ENCODE measurements around the gene FIG4.
A peak's percentile ranks its signal among the peaks of the same experiment; 100 is the strongest.
"Not testable (repeated sequence)": the region's sequence is repeated elsewhere in the genome, so short reads cannot be mapped to it uniquely, and the experiment has no call there.

The FIG4 gene

DNA sequence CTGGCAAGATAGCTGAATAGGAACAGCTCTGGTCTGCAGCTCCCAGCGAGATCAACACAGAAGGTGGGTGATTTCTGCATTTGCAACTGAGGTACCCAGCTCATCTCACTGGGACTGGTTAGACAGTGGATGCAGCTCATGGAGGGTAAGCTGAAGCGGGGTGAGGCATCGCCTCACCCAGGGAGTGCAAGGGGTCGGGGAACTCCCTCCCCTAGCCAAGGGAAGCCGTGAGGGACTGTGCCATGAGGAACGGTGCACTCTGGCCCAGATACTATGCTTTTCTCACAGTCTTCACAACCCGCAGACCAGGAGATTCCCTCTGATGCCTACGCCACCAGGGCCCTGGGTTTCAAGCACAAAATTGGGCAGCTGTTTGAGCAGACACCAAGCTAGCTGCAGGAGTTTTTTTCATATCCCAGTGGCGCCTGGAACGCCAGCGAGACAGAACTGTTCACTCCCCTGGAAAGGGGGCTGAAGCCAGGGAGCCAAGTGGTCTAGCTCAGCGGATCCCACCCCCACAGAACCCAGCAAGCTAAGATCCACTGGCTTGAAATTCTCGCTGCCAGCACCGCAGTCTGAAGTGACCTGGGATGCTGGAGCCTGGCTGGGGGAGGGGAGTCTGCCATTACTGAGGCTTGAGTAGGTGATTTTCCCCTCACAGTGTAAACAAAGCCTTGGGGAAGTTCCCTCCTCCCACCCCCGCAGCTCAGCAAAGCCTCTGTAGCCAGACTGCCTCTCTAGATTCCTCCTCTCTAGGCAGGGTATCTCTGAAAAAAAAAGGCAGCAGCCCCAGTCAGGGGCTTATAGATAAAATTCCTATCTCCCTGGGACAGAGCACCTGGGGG is 12.2 kb upstream of the FIG4 start:
- not testable (repeated sequence) for H3K4me3 ChIP-seq (ENCODE audit: low read depth, low read length); H3K4me1 ChIP-seq (ENCODE audit: control insufficient read depth in 1 of 2, insufficient read depth in 2 of 2, low read length in 2 of 2); H3K23ac ChIP-seq (ENCODE audit: low read length); H2AK5ac ChIP-seq (ENCODE audit: low read length); H3K4ac ChIP-seq (ENCODE audit: low read depth, low read length); DNase-seq; H3K18ac ChIP-seq (ENCODE audit: low read length); H3K36me3 ChIP-seq (ENCODE audit: control insufficient read depth in 1 of 2, insufficient read depth in 2 of 2, low read length in 2 of 2); H2BK12ac ChIP-seq (ENCODE audit: low read length); H4K12ac ChIP-seq (ENCODE audit: low read depth, low read length); H3K27me3 ChIP-seq (ENCODE audit: insufficient read depth, low read length); H4K8ac ChIP-seq (ENCODE audit: low read depth, low read length); H3K27ac ChIP-seq (ENCODE audit: low read depth, low read length); H3K9ac ChIP-seq (ENCODE audit: low read length); H3K79me1 ChIP-seq (ENCODE audit: low read length); H3K14ac ChIP-seq (ENCODE audit: low read length); H4K91ac ChIP-seq (ENCODE audit: low read depth, low read length); H2BK120ac ChIP-seq (ENCODE audit: insufficient read depth, low read length, poor library complexity); H3K9me3 ChIP-seq (ENCODE audit: insufficient read depth, low read depth, low read length); H3K79me2 ChIP-seq (ENCODE audit: control insufficient read depth, insufficient read depth, low read length, poor library complexity); H2BK5ac ChIP-seq (ENCODE audit: low read depth, low read length, poor library complexity)
- no CpG with 5 or more reads among the region's 15 CpGs for WGBS (ENCODE audit: extremely low coverage, insufficient coverage, insufficient read length)
- Histone ChIP-seq H3K4me2 (ENCODE audit: low read length) (peak overlapping the region; percentile 16), H2AFZ (ENCODE audit: insufficient read depth, low read length, poor library complexity) (peak overlapping the region; percentile 28)

DNA sequence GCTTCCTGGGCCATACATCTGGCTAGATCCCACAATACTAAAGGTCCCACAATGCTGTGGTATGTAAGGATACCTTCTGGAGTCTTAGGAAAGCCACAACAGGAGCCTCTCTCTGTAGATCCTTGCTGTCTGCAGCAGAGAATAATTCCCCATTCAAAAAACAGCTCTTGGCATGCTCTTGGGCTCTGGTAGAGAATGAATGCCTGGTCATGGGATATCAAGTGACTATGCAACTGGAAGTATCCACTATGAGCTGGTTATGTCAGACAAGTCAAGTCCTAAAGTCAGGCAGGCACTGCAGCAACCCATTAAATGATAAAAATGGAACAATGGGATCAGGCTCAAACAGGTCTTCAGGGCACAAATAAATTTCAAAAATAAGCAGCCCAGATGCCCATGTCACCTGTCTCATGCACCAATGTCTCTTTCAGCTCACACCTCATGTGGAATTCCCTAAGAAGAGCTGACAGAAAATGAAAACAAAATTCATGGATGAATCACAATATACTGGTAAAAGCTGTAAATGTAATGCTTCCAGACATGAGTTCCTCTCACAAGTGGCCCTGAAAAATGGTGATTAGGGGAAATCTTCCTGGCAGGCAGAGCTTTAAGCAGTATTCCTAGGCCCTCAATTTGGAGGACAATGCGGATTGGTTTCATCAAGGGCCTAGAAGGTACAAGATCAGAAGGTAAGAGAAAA is 4.4 kb upstream of the FIG4 start:
- Histone ChIP-seq H2BK12ac (ENCODE audit: low read length) (no peak overlapping the region), H3K9me3 (ENCODE audit: insufficient read depth, low read depth, low read length) (no peaks in the 10 kb centered on the region)

GRCh38 chr6:109687271-109687761 is 3.8 kb upstream of the FIG4 start:
- H2BK12ac ChIP-seq (ENCODE audit: low read length) = no peak overlapping the region
- no peak overlapping the region for H2AK5ac ChIP-seq (ENCODE audit: low read length)
- H3K23ac ChIP-seq (ENCODE audit: low read length) = no peak overlapping the region
- no peaks in the 10 kb centered on the region for H3K9me3 ChIP-seq (ENCODE audit: insufficient read depth, low read depth, low read length)
- no peak overlapping the region for H4K12ac ChIP-seq (ENCODE audit: low read depth, low read length)
- no peak overlapping the region for H2BK5ac ChIP-seq (ENCODE audit: low read depth, low read length, poor library complexity)
- no peak overlapping the region for H2BK120ac ChIP-seq (ENCODE audit: insufficient read depth, low read length, poor library complexity)
- no peak overlapping the region for H3K18ac ChIP-seq (ENCODE audit: low read length)
- H4K91ac ChIP-seq (ENCODE audit: low read depth, low read length) = no peak overlapping the region
- WGBS (ENCODE audit: extremely low coverage, insufficient coverage, insufficient read length) = no CpG with 5 or more reads among the region's 2 CpGs
- H3K4ac ChIP-seq (ENCODE audit: low read depth, low read length) = no peak overlapping the region
- peaks cover 6% of the 10 kb centered on the region for H3K79me1 ChIP-seq (ENCODE audit: low read length)
- H3K27me3 ChIP-seq (ENCODE audit: insufficient read depth, low read length) = no peaks in the 10 kb centered on the region
- no peak overlapping the region for H3K9ac ChIP-seq (ENCODE audit: low read length)
- H4K8ac ChIP-seq (ENCODE audit: low read depth, low read length) = no peak overlapping the region
- H3K79me2 ChIP-seq (ENCODE audit: control insufficient read depth, insufficient read depth, low read length, poor library complexity) = peaks cover 4% of the 10 kb centered on the region
- no peak overlapping the region for H3K14ac ChIP-seq (ENCODE audit: low read length)
- peaks cover 0 to 3% of the 10 kb centered on the region in 2 experiments for H3K4me1 ChIP-seq (ENCODE audit: control insufficient read depth in 1 of 2, insufficient read depth in 2 of 2, low read length in 2 of 2)
- no peak overlapping the region for H3K27ac ChIP-seq (ENCODE audit: low read depth, low read length)
- no peak overlapping the region for H2AFZ ChIP-seq (ENCODE audit: insufficient read depth, low read length, poor library complexity)
- H3K36me3 ChIP-seq (ENCODE audit: control insufficient read depth in 1 of 2, insufficient read depth in 2 of 2, low read length in 2 of 2) = no peaks in the 10 kb centered on the region
- H3K4me2 ChIP-seq (ENCODE audit: low read length) = no peak overlapping the region
- DNase-seq = no peak
- H3K4me3 ChIP-seq (ENCODE audit: low read depth, low read length) = no peak overlapping the region

More for the DNA sequence above, 4.4 kb upstream of the FIG4 start:
- no peak overlapping the region for H2AK5ac ChIP-seq (ENCODE audit: low read length)
- H4K91ac ChIP-seq (ENCODE audit: low read depth, low read length) = no peak overlapping the region
- no peak overlapping the region for H4K12ac ChIP-seq (ENCODE audit: low read depth, low read length)
- no peak overlapping the region for H4K8ac ChIP-seq (ENCODE audit: low read depth, low read length)
- H3K14ac ChIP-seq (ENCODE audit: low read length) = no peak overlapping the region
- H3K23ac ChIP-seq (ENCODE audit: low read length) = no peak overlapping the region
- no peak overlapping the region for H3K18ac ChIP-seq (ENCODE audit: low read length)
- H3K36me3 ChIP-seq (ENCODE audit: control insufficient read depth in 1 of 2, insufficient read depth in 2 of 2, low read length in 2 of 2) = no peaks in the 10 kb centered on the region
- peaks cover 0 to 3% of the 10 kb centered on the region in 2 experiments for H3K4me1 ChIP-seq (ENCODE audit: control insufficient read depth in 1 of 2, insufficient read depth in 2 of 2, low read length in 2 of 2)
- H3K9ac ChIP-seq (ENCODE audit: low read length) = no peak overlapping the region
- H3K27ac ChIP-seq (ENCODE audit: low read depth, low read length) = no peak overlapping the region
- no peak overlapping the region for H3K4me2 ChIP-seq (ENCODE audit: low read length)
- H3K79me1 ChIP-seq (ENCODE audit: low read length) = peaks cover 6% of the 10 kb centered on the region
- H3K4ac ChIP-seq (ENCODE audit: low read depth, low read length) = no peak overlapping the region
- DNase-seq = no peak
- H2BK5ac ChIP-seq (ENCODE audit: low read depth, low read length, poor library complexity) = no peak overlapping the region
- no peaks in the 10 kb centered on the region for H3K27me3 ChIP-seq (ENCODE audit: insufficient read depth, low read length)
- no peak overlapping the region for H3K4me3 ChIP-seq (ENCODE audit: low read depth, low read length)
- H2BK120ac ChIP-seq (ENCODE audit: insufficient read depth, low read length, poor library complexity) = no peak overlapping the region
- no peak overlapping the region for H2AFZ ChIP-seq (ENCODE audit: insufficient read depth, low read length, poor library complexity)
- WGBS (ENCODE audit: extremely low coverage, insufficient coverage, insufficient read length) = no CpG with 5 or more reads among the region's 1 CpG
- H3K79me2 ChIP-seq (ENCODE audit: control insufficient read depth, insufficient read depth, low read length, poor library complexity) = peaks cover 4% of the 10 kb centered on the region

DNA sequence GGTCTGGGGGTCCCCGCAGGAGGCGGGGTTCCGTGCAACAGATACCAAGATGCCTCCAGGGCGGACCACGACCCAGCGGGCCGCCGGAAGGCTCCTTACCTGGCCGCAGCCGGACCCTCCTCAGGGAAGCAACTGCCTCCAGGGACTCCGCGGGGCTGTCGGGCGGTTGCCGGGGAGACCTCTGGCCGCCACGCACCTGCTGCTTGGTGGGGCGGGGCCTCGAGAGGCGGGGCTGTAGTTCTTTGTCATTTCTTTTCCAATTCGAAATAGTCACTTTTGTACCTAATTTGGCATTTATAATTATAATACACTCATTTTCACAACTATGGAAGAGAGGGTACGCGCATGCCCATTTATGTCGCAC is 741 bp upstream of the FIG4 start:
- Histone ChIP-seq H4K12ac (ENCODE audit: low read depth, low read length) (peak overlapping the region; percentile 80), H3K4ac (ENCODE audit: low read depth, low read length) (no peak overlapping the region), H4K91ac (ENCODE audit: low read depth, low read length) (no peak overlapping the region), H4K8ac (ENCODE audit: low read depth, low read length) (peak overlapping the region; percentile 92), H3K4me1 (ENCODE audit: control insufficient read depth in 1 of 2, insufficient read depth in 2 of 2, low read length in 2 of 2) (peaks cover 0 to 3% of the 10 kb centered on the region in 2 experiments), H2BK5ac (ENCODE audit: low read depth, low read length, poor library complexity) (peak overlapping the region; percentile 4), H3K27ac (ENCODE audit: low read depth, low read length) (no peak overlapping the region), H3K9ac (ENCODE audit: low read length) (no peak overlapping the region), H3K14ac (ENCODE audit: low read length) (peak overlapping the region; percentile 60), H3K23ac (ENCODE audit: low read length) (no peak overlapping the region), H3K27me3 (ENCODE audit: insufficient read depth, low read length) (no peaks in the 10 kb centered on the region), H3K9me3 (ENCODE audit: insufficient read depth, low read depth, low read length) (no peaks in the 10 kb centered on the region), H3K79me2 (ENCODE audit: control insufficient read depth, insufficient read depth, low read length, poor library complexity) (peaks cover 4% of the 10 kb centered on the region), H3K4me3 (ENCODE audit: low read depth, low read length) (peak overlapping the region; percentile 78), H3K36me3 (ENCODE audit: control insufficient read depth in 1 of 2, insufficient read depth in 2 of 2, low read length in 2 of 2) (no peaks in the 10 kb centered on the region), H2BK12ac (ENCODE audit: low read length) (no peak overlapping the region), H2AFZ (ENCODE audit: insufficient read depth, low read length, poor library complexity) (peak overlapping the region; percentile 90), H3K4me2 (ENCODE audit: low read length) (peak overlapping the region; percentile 100), H2AK5ac (ENCODE audit: low read length) (no peak overlapping the region), H3K79me1 (ENCODE audit: low read length) (peaks cover 6% of the 10 kb centered on the region), H3K18ac (ENCODE audit: low read length) (no peak overlapping the region), H2BK120ac (ENCODE audit: insufficient read depth, low read length, poor library complexity) (no peak overlapping the region)
- WGBS (ENCODE audit: extremely low coverage, insufficient coverage, insufficient read length) = no CpG with 5 or more reads among the region's 24 CpGs
- DNase-seq = peak; percentile 29 to 53
